Ishikawa (cell line): ENCODE results near the gene SDHB.

Source experiments
- CEBPB ChIP-seq: IDR thresholded peaks from 2 replicates; pipeline ENCODE4 v1.6.1; 2012
- CREB1 ChIP-seq: IDR thresholded peaks from 2 replicates; pipeline ENCODE4 v1.6.1; 2012; ENCODE audit warnings: low read depth
- EGR1 ChIP-seq: IDR thresholded peaks from 2 replicates; pipeline ENCODE4 v1.6.1; 2012
- EP300 ChIP-seq: IDR thresholded peaks from 2 replicates; pipeline ENCODE4 v1.6.1; 2012; ENCODE audit warnings: borderline replicate concordance
- FOXM1 ChIP-seq: IDR thresholded peaks from 2 replicates; pipeline ENCODE4 v1.6.1; 2012; ENCODE audit warnings: low read depth, borderline replicate concordance
- NFIC ChIP-seq: IDR thresholded peaks from 2 replicates; pipeline ENCODE4 v1.6.1; 2012
- RAD21 ChIP-seq: IDR thresholded peaks from 2 replicates; pipeline ENCODE4 v1.6.1; 2012; ENCODE audit warnings: low read depth
- TAF1 ChIP-seq: IDR thresholded peaks from 2 replicates; pipeline ENCODE4 v1.6.1; 2012; ENCODE audit warnings: low read depth, mild to moderate bottlenecking
- TCF12 ChIP-seq: IDR thresholded peaks from 2 replicates; pipeline ENCODE4 v1.6.1; 2012; ENCODE audit warnings: low read depth
- TEAD4 ChIP-seq: IDR thresholded peaks from 2 replicates; pipeline ENCODE4 v1.6.1; 2012
- YY1 ChIP-seq: IDR thresholded peaks from 2 replicates; pipeline ENCODE4 v1.6.1; 2012; ENCODE audit warnings: low read depth
- ZBTB7A ChIP-seq: IDR thresholded peaks from 2 replicates; pipeline ENCODE4 v1.6.1; 2012; ENCODE audit warnings: low read depth
- TF ChIP-seq, protein P1 (sequence below): IDR thresholded peaks from 2 replicates; pipeline ENCODE4 v1.6.1; 2012; ENCODE audit warnings: low read depth, mild to moderate bottlenecking
- TF ChIP-seq, protein P2 (sequence below): IDR thresholded peaks from 2 replicates; pipeline ENCODE4 v1.6.1; 2012
- TF ChIP-seq, protein P3 (sequence below): IDR thresholded peaks from 2 replicates; pipeline ENCODE4 v1.6.1; 2012

Gene SDHB

DNA sequence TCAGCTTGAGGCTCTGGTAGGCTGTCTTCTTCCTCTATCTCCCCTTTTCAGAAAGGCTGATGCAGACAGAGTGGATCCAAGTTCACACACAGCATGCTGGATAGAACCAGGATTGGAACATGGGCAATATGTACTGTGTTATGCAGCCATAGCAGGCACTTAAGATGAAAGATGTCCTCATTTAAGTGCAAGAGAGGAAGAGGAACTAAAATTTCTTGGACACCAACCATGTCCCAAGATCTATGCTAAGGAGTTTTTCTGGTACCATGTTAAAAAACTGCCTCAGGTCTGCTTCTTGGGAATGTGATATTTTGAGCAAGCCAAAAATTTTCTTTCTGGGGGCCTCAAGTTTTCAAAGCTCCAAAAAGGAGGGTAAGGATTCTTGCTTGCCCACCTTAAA, 1.2 kb downstream of the SDHB start:
- TF ChIP-seq, protein P1, sequence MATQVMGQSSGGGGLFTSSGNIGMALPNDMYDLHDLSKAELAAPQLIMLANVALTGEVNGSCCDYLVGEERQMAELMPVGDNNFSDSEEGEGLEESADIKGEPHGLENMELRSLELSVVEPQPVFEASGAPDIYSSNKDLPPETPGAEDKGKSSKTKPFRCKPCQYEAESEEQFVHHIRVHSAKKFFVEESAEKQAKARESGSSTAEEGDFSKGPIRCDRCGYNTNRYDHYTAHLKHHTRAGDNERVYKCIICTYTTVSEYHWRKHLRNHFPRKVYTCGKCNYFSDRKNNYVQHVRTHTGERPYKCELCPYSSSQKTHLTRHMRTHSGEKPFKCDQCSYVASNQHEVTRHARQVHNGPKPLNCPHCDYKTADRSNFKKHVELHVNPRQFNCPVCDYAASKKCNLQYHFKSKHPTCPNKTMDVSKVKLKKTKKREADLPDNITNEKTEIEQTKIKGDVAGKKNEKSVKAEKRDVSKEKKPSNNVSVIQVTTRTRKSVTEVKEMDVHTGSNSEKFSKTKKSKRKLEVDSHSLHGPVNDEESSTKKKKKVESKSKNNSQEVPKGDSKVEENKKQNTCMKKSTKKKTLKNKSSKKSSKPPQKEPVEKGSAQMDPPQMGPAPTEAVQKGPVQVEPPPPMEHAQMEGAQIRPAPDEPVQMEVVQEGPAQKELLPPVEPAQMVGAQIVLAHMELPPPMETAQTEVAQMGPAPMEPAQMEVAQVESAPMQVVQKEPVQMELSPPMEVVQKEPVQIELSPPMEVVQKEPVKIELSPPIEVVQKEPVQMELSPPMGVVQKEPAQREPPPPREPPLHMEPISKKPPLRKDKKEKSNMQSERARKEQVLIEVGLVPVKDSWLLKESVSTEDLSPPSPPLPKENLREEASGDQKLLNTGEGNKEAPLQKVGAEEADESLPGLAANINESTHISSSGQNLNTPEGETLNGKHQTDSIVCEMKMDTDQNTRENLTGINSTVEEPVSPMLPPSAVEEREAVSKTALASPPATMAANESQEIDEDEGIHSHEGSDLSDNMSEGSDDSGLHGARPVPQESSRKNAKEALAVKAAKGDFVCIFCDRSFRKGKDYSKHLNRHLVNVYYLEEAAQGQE, result no peak
- no peak for TF ChIP-seq ZBTB7A
- TF ChIP-seq NFIC, result no peak
- no peak for TF ChIP-seq YY1
- no peak for TF ChIP-seq CEBPB
- TF ChIP-seq, protein P2, sequence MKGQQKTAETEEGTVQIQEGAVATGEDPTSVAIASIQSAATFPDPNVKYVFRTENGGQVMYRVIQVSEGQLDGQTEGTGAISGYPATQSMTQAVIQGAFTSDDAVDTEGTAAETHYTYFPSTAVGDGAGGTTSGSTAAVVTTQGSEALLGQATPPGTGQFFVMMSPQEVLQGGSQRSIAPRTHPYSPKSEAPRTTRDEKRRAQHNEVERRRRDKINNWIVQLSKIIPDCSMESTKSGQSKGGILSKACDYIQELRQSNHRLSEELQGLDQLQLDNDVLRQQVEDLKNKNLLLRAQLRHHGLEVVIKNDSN, result no peak
- TF ChIP-seq TEAD4, result no peak
- no peak for TF ChIP-seq EGR1
- no peak for TF ChIP-seq EP300
- no peak for TF ChIP-seq TCF12
- no peak for TF ChIP-seq TAF1
- TF ChIP-seq CREB1, result no peak
- no peak for TF ChIP-seq FOXM1
- TF ChIP-seq, protein P3, sequence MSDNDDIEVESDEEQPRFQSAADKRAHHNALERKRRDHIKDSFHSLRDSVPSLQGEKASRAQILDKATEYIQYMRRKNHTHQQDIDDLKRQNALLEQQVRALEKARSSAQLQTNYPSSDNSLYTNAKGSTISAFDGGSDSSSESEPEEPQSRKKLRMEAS, result no peak
- TF ChIP-seq RAD21, result no peak

DNA sequence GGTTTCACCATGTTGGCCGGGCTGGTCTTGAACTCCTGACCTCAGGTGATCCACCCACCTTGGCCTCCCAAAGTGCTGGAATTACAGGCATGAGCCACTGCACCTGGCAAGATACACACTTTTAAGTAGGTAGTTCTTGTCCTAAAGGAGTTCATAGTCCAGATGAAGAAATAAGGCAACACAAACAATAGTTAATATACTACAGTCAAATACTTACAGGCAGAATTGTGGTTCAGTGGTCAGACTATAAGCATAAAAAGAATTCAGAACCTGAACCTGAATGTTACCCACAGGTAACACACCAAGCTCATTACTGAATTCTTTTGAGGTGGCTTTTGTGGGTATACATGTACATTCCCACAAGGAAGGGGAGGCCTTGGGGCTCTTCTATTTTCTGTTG, 1.8 kb downstream of the SDHB start:
- TF ChIP-seq EP300 (no peak), YY1 (no peak), NFIC (no peak), EGR1 (no peak), CREB1 (no peak), FOXM1 (no peak), TEAD4 (no peak), TAF1 (no peak), TCF12 (no peak), RAD21 (no peak), ZBTB7A (no peak), CEBPB (no peak)
- TF ChIP-seq, protein P1, result no peak
- TF ChIP-seq, protein P2, result no peak
- TF ChIP-seq, protein P3, result no peak

DNA sequence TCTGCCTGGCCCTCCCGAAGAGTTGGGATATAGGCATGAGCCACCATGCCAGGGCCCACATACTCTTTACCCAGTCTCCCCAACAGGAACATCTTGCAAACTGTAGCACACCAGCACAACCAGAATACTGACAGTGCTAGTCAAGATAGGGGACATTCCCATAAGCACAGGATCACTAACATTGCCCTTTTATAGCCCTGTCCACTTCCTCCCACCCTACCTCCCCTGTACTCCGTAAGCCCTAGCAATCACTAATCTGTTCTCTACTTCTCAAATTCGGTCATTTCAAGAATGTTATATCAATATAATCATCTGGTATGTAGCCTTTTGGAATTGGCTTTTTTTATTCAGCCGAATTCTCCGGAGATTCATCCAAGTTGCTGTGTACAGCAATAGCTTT, 5.9 kb downstream of the SDHB start:
- TF ChIP-seq CEBPB (no peak), EGR1 (no peak), TCF12 (no peak), EP300 (no peak), FOXM1 (no peak), TAF1 (no peak), CREB1 (no peak), ZBTB7A (no peak), NFIC (no peak)
- TF ChIP-seq, protein P3, result no peak
- TF ChIP-seq, protein P1, result no peak
- TF ChIP-seq, protein P2, result no peak

DNA sequence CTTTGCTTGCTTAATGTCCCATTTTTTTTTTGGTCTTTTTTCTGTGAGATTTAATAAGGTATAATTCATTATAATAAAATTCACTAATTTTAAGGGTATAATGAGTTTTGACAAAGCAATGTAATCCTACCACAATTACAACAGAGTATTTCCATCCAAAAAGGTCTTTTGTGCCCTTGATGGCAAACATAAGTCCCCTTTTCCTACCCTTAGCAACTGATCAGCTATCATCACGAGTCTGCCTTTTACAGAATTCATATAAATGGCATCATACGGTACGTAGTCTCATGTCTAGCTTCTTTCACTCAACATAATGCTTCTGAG, 7.5 kb downstream of the SDHB start:
- TF ChIP-seq, protein P3, result no peak
- TF ChIP-seq ZBTB7A (no peak), CREB1 (no peak), RAD21 (no peak), FOXM1 (no peak), YY1 (no peak), TAF1 (no peak), EP300 (no peak), TEAD4 (no peak), EGR1 (no peak), CEBPB (no peak), TCF12 (no peak), NFIC (no peak)
- TF ChIP-seq, protein P2, result no peak
- TF ChIP-seq, protein P1, result no peak
